Activated naive CD4-positive, alpha-beta T cell treated with anti-CD3 and anti-CD28 coated beads, Interleukin-2, amount 50 U/mL, for 24 hours (primary cell): Measurements from ENCODE around the gene AKAP1.

Experiments used
- H3K27ac Mint-ChIP-seq: one replicate; pipeline ENCODE4 v1.8.0; 2021; ENCODE audit warnings: mild to moderate bottlenecking, mixed read lengths
- H3K27me3 Mint-ChIP-seq: one replicate; pipeline ENCODE4 v1.8.0; 2021; ENCODE audit warnings: mixed read lengths
- H3K36me3 Mint-ChIP-seq: one replicate; pipeline ENCODE4 v1.8.0; 2021; ENCODE audit warnings: mixed read lengths
- H3K4me1 Mint-ChIP-seq: one replicate; pipeline ENCODE4 v1.8.0; 2021; ENCODE audit warnings: mixed read lengths
- H3K4me3 Mint-ChIP-seq: one replicate; pipeline ENCODE4 v1.8.0; 2021; ENCODE audit warnings: mild to moderate bottlenecking, mixed read lengths
- H3K9me3 Mint-ChIP-seq: one replicate; pipeline ENCODE4 v1.8.0; 2021; ENCODE audit warnings: mixed read lengths

Gene AKAP1

DNA sequence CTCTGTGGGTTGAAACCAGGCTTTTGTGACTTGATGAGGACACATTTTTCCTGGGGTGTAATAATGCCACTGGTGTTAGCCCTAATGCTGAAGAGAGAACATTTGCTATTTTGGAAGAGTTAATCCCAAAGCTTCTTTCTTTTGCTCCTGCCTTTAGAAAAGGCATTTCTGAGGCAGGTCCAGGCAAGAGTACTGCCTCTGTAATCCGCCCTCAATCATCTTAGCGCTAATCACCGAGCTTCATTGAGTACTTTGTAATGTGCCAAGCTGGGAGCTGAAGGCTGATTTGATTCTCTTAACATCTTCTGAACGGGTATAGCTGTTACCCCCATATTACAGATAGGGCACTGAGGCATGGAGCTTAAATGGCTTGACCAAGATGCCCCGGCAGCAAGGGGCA is 60.3 kb downstream of the AKAP1 start:
- Mint-ChIP-seq H3K4me3 (no peak overlapping the region), H3K27me3 (peaks cover 2% of the 10 kb centered on the region), H3K9me3 (no peaks in the 10 kb centered on the region), H3K36me3 (no peaks in the 10 kb centered on the region), H3K4me1 (no peaks in the 10 kb centered on the region), H3K27ac (no peak overlapping the region)

DNA sequence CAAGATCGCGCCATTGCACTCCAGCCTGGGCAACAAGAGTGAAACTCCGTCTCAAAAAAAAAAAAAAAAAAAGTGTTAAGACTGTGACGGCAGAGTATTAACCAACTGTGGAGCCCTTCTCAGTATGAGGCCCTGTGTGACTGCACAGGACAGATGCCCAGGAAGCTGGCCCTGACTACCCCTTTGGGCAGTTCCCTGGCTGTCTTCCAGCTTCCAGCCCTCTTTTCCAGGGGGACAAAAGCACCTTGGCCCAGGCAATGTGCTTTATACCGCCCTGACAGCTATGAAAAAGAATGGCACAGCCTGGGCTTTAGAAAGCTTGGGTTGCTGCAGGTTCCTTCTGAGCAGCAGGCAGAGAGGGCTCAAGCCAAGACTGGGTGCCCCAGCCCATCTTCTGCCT is 61.2 kb downstream of the AKAP1 start:
- H3K4me1 Mint-ChIP-seq, result no peaks in the 10 kb centered on the region
- no peaks in the 10 kb centered on the region for H3K9me3 Mint-ChIP-seq
- peaks cover 2% of the 10 kb centered on the region for H3K27me3 Mint-ChIP-seq
- H3K27ac Mint-ChIP-seq, result no peak overlapping the region
- H3K4me3 Mint-ChIP-seq, result no peak overlapping the region
- no peaks in the 10 kb centered on the region for H3K36me3 Mint-ChIP-seq

DNA sequence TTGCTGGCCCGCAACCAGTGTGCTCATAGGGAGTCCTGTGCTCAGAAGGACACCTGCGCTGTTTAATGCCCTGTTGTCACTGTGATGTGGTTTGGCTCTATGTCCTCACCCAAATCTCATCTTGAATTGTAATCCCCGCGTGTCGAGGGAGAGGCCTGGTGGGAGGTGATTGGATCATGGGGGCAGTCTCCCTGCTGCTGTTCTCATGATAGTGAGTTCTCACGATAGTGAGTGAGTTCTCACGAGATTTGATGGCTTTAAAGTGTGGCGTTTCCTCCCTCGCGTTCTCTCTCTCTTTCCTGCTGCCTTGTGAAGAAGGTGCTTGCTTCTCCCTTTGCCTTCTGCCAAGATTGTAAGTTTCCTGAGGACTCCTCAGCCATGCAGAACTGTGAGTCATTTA is 66.8 kb downstream of the AKAP1 start:
- Mint-ChIP-seq H3K27me3 (peaks cover 2% of the 10 kb centered on the region), H3K4me1 (no peaks in the 10 kb centered on the region), H3K27ac (no peak overlapping the region), H3K4me3 (no peak overlapping the region), H3K36me3 (no peaks in the 10 kb centered on the region), H3K9me3 (no peaks in the 10 kb centered on the region)

DNA sequence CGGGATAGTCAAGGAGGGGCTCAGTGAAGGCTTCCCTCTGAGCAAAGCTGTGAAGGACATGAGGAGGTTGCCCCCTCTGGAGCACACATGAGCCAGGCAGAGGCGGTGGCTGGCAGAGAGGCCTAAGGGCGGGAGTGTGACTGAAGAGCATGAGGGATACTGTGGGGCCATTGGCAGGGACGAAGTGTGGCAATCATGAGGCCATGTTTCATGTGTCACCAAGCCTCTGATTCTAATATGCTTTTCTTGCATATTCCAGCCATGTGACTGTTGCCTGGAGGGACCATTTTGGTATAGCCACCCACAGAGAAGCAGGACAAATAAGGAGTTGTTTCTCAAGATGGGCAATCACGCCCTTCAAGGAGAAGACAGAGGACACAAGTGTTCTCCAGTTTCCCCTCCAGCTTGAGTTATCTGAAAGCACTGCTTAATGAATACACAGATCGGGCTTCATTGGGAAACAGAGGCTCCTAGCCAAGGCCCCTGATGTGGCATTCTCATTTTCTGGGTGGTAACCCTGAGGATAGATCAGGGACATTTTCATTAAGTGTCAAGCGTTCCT is 68.0 kb downstream of the AKAP1 start:
- Mint-ChIP-seq H3K36me3 (no peaks in the 10 kb centered on the region), H3K27ac (no peak overlapping the region), H3K4me3 (no peak overlapping the region), H3K4me1 (no peaks in the 10 kb centered on the region), H3K9me3 (no peaks in the 10 kb centered on the region), H3K27me3 (peaks cover 2% of the 10 kb centered on the region)

DNA sequence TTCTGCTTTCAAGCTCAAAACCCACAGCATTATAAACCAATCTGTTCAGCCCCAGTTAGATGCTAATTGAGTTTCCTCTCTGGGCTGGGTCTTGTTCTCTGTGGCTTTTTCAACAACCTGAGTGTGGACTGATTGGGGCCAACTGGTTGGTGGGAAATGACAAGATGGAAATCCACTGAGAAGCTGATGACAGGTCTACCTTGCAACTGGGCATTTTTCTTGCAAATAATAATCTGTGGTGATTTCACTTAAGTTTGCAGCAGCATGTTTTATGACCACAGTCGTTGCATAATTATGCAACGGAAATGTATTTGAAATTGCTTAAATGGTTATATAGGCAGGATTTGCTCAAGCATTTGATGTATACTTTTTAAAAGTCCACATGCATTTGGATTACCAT is 69.9 kb downstream of the AKAP1 start:
- no peak overlapping the region for H3K4me3 Mint-ChIP-seq
- H3K27me3 Mint-ChIP-seq, result no peaks in the 10 kb centered on the region
- peaks cover 1% of the 10 kb centered on the region for H3K36me3 Mint-ChIP-seq
- H3K4me1 Mint-ChIP-seq, result no peaks in the 10 kb centered on the region
- H3K9me3 Mint-ChIP-seq, result no peaks in the 10 kb centered on the region
- H3K27ac Mint-ChIP-seq, result no peak overlapping the region

DNA sequence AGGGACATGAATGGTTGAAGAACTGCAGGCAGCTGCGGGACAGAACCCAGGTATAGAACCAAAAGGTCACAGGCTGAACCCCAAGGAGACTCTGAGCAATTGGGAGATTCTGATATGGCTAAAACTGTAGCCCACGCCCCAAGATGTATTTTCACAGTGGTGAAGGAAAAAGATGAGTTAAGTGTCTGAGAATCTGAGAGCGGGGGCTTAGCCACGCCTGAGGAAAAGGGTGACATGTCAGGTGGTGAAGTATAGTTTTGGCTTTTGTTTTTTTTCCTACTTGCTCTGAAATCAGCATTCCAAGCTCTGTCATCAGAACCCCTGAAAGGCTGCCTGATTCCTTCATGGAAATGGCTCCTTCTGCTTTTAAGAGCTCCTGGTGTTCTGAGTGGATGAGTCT is 73.3 kb downstream of the AKAP1 start:
- H3K9me3 Mint-ChIP-seq, result no peaks in the 10 kb centered on the region
- H3K27me3 Mint-ChIP-seq, result no peaks in the 10 kb centered on the region
- H3K4me3 Mint-ChIP-seq, result no peak overlapping the region
- H3K4me1 Mint-ChIP-seq, result no peaks in the 10 kb centered on the region
- peaks cover 1% of the 10 kb centered on the region for H3K36me3 Mint-ChIP-seq
- H3K27ac Mint-ChIP-seq, result no peak overlapping the region

DNA sequence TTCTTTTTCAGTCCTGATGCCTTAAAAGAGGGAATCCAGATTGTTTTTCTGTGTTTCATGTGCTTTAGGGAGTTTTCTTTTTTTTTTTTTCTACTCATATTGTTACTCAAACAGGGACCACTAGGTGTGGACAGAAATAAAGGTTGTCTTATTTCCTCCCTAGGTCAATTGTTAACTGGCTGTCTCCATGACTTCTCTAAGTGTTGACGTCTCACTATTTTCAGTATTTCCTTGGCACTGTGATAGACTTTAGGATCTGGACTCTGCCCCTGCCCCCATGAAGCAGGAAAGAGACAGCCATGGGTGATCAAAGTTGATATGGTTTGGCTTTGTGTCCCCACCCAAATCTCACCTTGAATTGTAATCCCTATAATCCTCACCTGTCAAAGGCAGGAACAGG is 73.7 kb downstream of the AKAP1 start:
- Mint-ChIP-seq H3K36me3 (peaks cover 1% of the 10 kb centered on the region), H3K4me3 (no peak overlapping the region), H3K27ac (no peak overlapping the region), H3K9me3 (no peaks in the 10 kb centered on the region), H3K4me1 (no peaks in the 10 kb centered on the region), H3K27me3 (peaks cover 1% of the 10 kb centered on the region)

DNA sequence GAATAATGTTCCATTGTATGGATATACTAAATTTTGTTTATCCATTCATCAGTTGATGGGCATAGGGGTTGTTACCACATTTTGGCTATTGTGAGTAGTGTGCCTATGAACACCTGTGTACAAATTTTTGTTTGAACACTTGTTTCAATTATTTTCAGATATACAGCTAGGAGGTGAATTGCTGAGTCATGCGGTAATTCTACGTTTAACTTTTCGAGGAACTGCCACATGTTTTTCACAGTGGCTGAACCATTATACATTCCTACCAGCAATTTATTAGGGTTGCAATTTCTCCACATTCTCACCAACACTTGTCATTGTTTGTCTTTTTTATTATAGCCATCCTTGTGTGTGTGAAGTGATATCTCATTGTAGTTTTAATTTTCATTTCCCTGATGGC is 75.6 kb downstream of the AKAP1 start:
- Mint-ChIP-seq H3K4me3 (no peak overlapping the region), H3K4me1 (no peaks in the 10 kb centered on the region), H3K27ac (no peak overlapping the region), H3K36me3 (peaks cover 1% of the 10 kb centered on the region), H3K9me3 (no peaks in the 10 kb centered on the region), H3K27me3 (peaks cover 1% of the 10 kb centered on the region)

DNA sequence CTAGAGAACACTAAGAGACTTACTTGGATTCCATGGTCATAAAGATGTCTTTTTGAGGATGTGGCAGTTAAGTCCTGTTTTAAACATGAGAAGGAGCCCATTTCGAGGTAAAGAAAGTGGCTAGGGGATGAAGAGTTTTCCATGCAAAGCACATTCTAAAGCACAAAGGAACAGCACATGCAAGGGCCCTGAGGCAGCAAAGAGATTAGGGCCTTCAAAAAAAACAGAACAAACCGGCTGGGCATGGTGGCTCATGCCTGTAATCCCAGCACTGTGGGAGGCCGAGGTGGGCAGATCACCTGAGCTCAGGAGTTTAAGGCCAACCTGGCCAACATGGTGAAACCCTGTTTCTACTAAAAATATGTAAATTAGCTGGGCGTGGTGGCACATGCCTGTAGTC is 79.8 kb downstream of the AKAP1 start:
- Mint-ChIP-seq H3K9me3 (no peaks in the 10 kb centered on the region), H3K36me3 (peaks cover 2% of the 10 kb centered on the region), H3K27ac (no peak overlapping the region), H3K27me3 (peaks cover 3% of the 10 kb centered on the region), H3K4me3 (no peak overlapping the region), H3K4me1 (no peaks in the 10 kb centered on the region)

DNA sequence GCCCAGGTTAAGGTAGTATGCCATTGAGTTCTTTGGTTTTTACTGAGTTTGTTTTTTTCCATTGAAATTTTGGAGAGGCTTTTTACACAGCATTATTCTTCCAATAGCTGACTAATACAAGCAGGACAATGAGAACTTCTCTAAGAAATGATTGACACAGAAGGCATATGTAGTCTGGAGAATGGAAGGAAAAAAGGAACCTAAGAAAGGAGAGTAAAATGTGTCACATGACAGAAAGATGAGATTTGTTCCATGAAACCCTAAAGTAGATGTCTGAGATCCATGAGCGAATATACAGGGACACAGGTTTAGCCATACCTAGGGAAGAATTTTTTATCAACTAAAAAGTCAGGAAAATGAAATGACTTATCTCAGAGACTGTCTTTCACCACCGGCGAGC is 80.7 kb downstream of the AKAP1 start:
- Mint-ChIP-seq H3K36me3 (peaks cover 2% of the 10 kb centered on the region), H3K4me1 (no peaks in the 10 kb centered on the region), H3K27ac (no peak overlapping the region), H3K9me3 (no peaks in the 10 kb centered on the region), H3K4me3 (no peak overlapping the region), H3K27me3 (peaks cover 3% of the 10 kb centered on the region)

DNA sequence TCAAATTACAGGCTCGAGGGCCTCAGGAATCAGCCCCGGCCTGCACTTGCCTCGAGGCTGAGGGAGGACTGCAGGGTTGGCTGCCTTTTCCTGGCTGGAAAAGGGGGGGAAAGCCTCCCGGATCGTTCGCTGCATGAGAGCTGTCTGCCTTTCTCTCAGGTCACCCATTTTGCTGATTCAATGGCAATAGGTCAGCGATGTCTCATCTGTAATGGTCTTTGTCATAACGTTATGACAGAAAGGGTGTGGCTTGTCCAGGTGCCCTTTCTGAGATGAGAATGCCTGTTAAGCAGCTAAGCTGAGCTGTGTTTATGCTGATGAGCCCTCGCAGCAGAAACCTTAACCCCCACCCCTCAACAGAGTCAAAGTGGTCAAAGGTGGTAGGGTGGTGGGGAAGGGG is 81.8 kb downstream of the AKAP1 start:
- no peak overlapping the region for H3K27ac Mint-ChIP-seq

DNA sequence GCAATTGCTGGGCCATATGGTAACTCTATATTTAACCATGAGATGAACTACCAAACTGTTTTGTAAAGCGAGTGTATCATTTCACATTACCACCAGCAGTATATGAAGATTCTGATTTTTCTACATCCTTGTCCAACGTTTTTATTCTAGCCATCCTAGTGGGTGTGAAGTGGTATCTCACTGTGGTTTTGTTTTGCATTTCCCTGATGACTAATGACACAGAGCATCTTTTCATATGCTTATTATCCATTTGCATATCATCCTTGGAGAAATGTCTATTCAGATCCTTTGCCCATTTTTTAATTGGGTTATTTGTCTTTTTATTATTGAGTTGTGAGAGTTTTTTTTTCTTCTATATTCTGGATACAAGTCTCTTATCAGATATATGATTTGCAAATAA is 83.6 kb downstream of the AKAP1 start:
- Mint-ChIP-seq H3K27ac (no peak overlapping the region), H3K4me3 (no peak overlapping the region), H3K27me3 (peaks cover 7% of the 10 kb centered on the region), H3K4me1 (peaks cover 3% of the 10 kb centered on the region), H3K36me3 (peaks cover 2% of the 10 kb centered on the region), H3K9me3 (no peaks in the 10 kb centered on the region)

More for the DNA sequence above, 81.8 kb downstream of the AKAP1 start:
- Mint-ChIP-seq H3K4me1 (no peaks in the 10 kb centered on the region), H3K4me3 (no peak overlapping the region), H3K36me3 (peaks cover 2% of the 10 kb centered on the region), H3K27me3 (peaks cover 3% of the 10 kb centered on the region), H3K9me3 (no peaks in the 10 kb centered on the region)

DNA sequence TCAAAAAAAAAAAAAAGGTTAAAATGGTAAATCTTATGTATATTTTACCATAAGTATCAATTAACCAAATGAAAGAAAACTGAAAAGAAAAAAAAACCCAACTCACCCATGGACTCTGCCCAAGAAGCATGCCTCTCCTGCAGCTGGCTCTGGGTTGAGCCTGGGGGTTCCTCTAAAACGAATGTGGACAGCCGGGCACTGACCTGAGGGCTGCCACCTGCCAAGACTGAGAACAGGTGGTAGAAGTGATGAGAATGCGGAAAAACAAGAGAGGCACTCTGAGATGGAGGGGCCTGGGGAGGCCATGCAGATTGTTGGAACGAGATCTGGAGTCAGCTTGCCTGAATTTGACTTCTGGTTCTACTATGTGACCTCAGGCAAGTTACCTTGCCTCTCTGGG is 85.8 kb downstream of the AKAP1 start:
- peaks cover 15% of the 10 kb centered on the region for H3K27me3 Mint-ChIP-seq
- no peaks in the 10 kb centered on the region for H3K9me3 Mint-ChIP-seq
- H3K4me1 Mint-ChIP-seq, result peaks cover 3% of the 10 kb centered on the region
- H3K36me3 Mint-ChIP-seq, result peaks cover 2% of the 10 kb centered on the region
- no peak overlapping the region for H3K4me3 Mint-ChIP-seq
- H3K27ac Mint-ChIP-seq, result no peak overlapping the region
